HepG2 (cell line): ENCODE measurements around the gene PRR35. TPM values are rescaled to one million over a fixed set of nuclear protein-coding genes. Genes with fewer than 3 reads are reported as not detected.

Experiments
- ARID2 ChIP-seq: sonication (generic); formaldehyde crosslinking; IDR thresholded peaks from 2 replicates; pipeline ENCODE4 v1.8.1; 2022; ENCODE audit warnings: mild to moderate bottlenecking, missing genetic modification reagents, borderline replicate concordance
- ARNTL ChIP-seq: sonication (generic); formaldehyde crosslinking; IDR thresholded peaks from 2 replicates; pipeline ENCODE4 v1.4.0; 2020; ENCODE audit warnings: mild to moderate bottlenecking, missing genetic modification reagents
- CENPX ChIP-seq: sonication (generic); formaldehyde crosslinking; IDR thresholded peaks from 2 replicates; pipeline ENCODE4 v1.9.0; 2021; ENCODE audit warnings: mild to moderate bottlenecking, missing genetic modification reagents, moderate library complexity
- KLF16 ChIP-seq, 2 experiments: sonication (generic) in 1 of 2; formaldehyde crosslinking in 1 of 2; IDR thresholded peaks; 2 replicates each; pipeline versions ENCODE4 v1.6.1 to v1.8.0; 2016 to 2023; ENCODE audit warnings: missing genetic modification reagents in 2 of 2, missing compliant biosample characterization in 1 of 2
- POLR2AphosphoS5 ChIP-seq: IDR thresholded peaks from 2 replicates; pipeline ENCODE4 v1.6.1; 2012; ENCODE audit warnings: low read depth, low read length
- RBFOX2 ChIP-seq: fragments of 200-400 bp; formaldehyde crosslinking; IDR thresholded peaks from 2 replicates; pipeline ENCODE4 v1.6.1; 2017; ENCODE audit warnings: low read depth, mild to moderate bottlenecking, low read length
- SMC3 ChIP-seq: IDR thresholded peaks from 2 replicates; pipeline ENCODE4 v1.6.1; 2011; ENCODE audit warnings: low read length, improper control_type of control experiment
- SRSF4 ChIP-seq: fragments of 200-400 bp; formaldehyde crosslinking; IDR thresholded peaks from one replicate; pipeline ENCODE4 v1.6.1; 2018; ENCODE audit warnings: mild to moderate bottlenecking, low read depth, low read length, moderate library complexity; ENCODE audit not compliant: poor library complexity, severe bottlenecking
- ZNF138 ChIP-seq: sonication (generic); formaldehyde crosslinking; IDR thresholded peaks from 2 replicates; pipeline ENCODE4 v1.5.0; 2020; ENCODE audit warnings: mild to moderate bottlenecking, low read depth, missing genetic modification reagents
- ZNF441 ChIP-seq: sonication (generic); formaldehyde crosslinking; IDR thresholded peaks from 2 replicates; pipeline ENCODE4 v1.7.0; 2021; ENCODE audit warnings: missing genetic modification reagents, borderline replicate concordance
- ZNF446 ChIP-seq: sonication (generic); formaldehyde crosslinking; IDR thresholded peaks from 2 replicates; pipeline ENCODE4 v1.5.0; 2020; ENCODE audit warnings: mild to moderate bottlenecking, missing genetic modification reagents
- polyA plus RNA-seq, 8 experiments: library from polyadenylated mRNA; depleted of rRNA in 3 of 8; stranded (reverse) in 7 of 8; unstranded in 1 of 8; fragments of >200 nt; fragmentation: Illumina TruSeq in 4 of 8; extraction: Trizol in 4 of 8; gene quantifications; 2 replicates each; pipeline versions ENCODE4 v1.2.1 to v1.2.3, GENCODE V29; 2011 to 2016; ENCODE audit warnings: low read depth in 4 of 8, missing spikeins in 1 of 8, mixed read lengths in 1 of 8; ENCODE audit not compliant: insufficient read depth in 1 of 8
- total RNA-seq, 5 experiments: library from RNA; depleted of rRNA; stranded (reverse); fragments of >200 nt; fragmentation: Illumina TruSeq; extraction: Trizol; gene quantifications; 2 replicates each; pipeline ENCODE4 v1.2.3, GENCODE V29; 2016; ENCODE audit warnings: low read depth in 1 of 5
- TF ChIP-seq, protein P1 (sequence below): sonication (generic); formaldehyde crosslinking; IDR thresholded peaks from 2 replicates; pipeline ENCODE4 v1.4.0; 2020; ENCODE audit warnings: missing genetic modification reagents, mild to moderate bottlenecking, borderline replicate concordance
- TF ChIP-seq, protein P2 (sequence below): fragments of 450-650 bp; IDR thresholded peaks from 2 replicates; pipeline ENCODE4 v1.6.1; 2017; ENCODE audit warnings: mild to moderate bottlenecking
- TF ChIP-seq, protein P3 (sequence below): sonication (generic); formaldehyde crosslinking; IDR thresholded peaks from 2 replicates; pipeline ENCODE4 v1.4.0; 2020; ENCODE audit warnings: missing genetic modification reagents
- TF ChIP-seq, protein P4 (sequence below): sonication (generic); formaldehyde crosslinking; IDR thresholded peaks from 2 replicates; pipeline ENCODE4 v1.8.1; 2023; ENCODE audit warnings: mild to moderate bottlenecking, missing genetic modification reagents, borderline replicate concordance
- TF ChIP-seq, protein P5 (sequence below): sonication (generic); formaldehyde crosslinking; conservative IDR thresholded peaks from 2 replicates; pipeline ENCODE4 v1.4.0; 2020; ENCODE audit warnings: missing genetic modification reagents
- TF ChIP-seq, protein P6 (sequence below), 2 experiments: sonication (generic) in 1 of 2; formaldehyde crosslinking in 1 of 2; IDR thresholded peaks; 2 replicates each; pipeline versions ENCODE4 v1.4.0 to v1.6.1; 2018 to 2020; ENCODE audit warnings: missing genetic modification reagents in 2 of 2, borderline replicate concordance in 1 of 2, low read depth in 1 of 2, mild to moderate bottlenecking in 1 of 2, missing biosample characterization in 1 of 2
- TF ChIP-seq, protein P7 (sequence below): sonication (generic); formaldehyde crosslinking; IDR thresholded peaks from 2 replicates; pipeline ENCODE4 v1.4.0; 2020; ENCODE audit warnings: missing genetic modification reagents

PRR35 gene
- total and polyA plus RNA-seq, 2 of the 13 experiments (the other 11 are each of a cell fraction or from before 2014, with no cell fraction given) = 0.07 to 0.16 TPM

DNA sequence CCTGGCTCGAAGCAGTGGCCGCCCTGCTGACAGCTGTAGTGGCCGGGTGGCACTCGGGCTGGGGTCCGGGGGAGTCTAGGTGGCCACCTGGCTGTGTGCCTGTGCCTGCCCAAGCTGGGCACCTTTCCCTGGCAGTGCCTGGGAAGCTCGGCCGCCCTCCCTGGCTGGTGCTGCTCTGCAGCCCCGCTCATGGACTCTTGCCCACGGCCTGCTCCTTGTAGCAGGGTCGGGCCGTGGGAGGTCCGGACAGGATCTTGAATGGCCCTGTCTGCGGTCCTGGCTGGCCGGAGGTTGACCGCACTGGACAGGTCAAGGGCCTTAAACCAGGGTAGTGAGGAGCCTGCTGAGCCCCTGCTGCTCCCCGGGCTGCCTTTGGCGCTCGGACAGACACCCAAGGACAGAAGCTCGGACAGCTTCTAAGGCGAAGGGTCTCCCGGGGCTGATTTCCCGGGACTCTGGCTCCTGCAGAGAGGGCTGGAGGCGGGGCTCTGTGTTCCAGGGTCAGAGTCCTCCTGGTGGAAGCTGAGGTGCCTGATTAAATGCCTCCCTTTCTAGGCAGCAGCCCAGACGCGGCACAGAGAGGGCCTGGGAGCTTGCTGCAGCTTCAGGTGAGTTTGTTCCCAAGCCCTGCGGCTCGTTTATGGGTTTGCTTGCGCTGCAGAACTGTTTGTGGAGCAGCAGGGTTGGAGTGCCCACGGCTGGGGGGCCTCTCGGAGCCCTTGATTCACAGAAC, 26.6 kb upstream of the PRR35 start (continued):
- TF ChIP-seq, protein P1, sequence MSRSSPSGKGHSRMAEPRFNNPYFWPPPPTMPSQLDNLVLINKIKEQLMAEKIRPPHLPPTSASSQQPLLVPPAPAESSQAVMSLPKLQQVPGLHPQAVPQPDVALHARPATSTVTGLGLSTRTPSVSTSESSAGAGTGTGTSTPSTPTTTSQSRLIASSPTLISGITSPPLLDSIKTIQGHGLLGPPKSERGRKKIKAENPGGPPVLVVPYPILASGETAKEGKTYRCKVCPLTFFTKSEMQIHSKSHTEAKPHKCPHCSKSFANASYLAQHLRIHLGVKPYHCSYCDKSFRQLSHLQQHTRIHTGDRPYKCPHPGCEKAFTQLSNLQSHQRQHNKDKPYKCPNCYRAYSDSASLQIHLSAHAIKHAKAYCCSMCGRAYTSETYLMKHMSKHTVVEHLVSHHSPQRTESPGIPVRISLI = no peak
- TF ChIP-seq SRSF4 = no peak
- no peak for TF ChIP-seq SMC3
- TF ChIP-seq, protein P2, sequence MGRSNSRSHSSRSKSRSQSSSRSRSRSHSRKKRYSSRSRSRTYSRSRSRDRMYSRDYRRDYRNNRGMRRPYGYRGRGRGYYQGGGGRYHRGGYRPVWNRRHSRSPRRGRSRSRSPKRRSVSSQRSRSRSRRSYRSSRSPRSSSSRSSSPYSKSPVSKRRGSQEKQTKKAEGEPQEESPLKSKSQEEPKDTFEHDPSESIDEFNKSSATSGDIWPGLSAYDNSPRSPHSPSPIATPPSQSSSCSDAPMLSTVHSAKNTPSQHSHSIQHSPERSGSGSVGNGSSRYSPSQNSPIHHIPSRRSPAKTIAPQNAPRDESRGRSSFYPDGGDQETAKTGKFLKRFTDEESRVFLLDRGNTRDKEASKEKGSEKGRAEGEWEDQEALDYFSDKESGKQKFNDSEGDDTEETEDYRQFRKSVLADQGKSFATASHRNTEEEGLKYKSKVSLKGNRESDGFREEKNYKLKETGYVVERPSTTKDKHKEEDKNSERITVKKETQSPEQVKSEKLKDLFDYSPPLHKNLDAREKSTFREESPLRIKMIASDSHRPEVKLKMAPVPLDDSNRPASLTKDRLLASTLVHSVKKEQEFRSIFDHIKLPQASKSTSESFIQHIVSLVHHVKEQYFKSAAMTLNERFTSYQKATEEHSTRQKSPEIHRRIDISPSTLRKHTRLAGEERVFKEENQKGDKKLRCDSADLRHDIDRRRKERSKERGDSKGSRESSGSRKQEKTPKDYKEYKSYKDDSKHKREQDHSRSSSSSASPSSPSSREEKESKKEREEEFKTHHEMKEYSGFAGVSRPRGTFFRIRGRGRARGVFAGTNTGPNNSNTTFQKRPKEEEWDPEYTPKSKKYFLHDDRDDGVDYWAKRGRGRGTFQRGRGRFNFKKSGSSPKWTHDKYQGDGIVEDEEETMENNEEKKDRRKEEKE = no peak
- TF ChIP-seq KLF16 (CRISPR knock-in tag; IDR thresholded peaks at IDR 0.05) = 0 out of 4 replicates have a peak, but pooled peaks of 1 of the 2 experiments have one; percentile 39
- TF ChIP-seq, protein P3, sequence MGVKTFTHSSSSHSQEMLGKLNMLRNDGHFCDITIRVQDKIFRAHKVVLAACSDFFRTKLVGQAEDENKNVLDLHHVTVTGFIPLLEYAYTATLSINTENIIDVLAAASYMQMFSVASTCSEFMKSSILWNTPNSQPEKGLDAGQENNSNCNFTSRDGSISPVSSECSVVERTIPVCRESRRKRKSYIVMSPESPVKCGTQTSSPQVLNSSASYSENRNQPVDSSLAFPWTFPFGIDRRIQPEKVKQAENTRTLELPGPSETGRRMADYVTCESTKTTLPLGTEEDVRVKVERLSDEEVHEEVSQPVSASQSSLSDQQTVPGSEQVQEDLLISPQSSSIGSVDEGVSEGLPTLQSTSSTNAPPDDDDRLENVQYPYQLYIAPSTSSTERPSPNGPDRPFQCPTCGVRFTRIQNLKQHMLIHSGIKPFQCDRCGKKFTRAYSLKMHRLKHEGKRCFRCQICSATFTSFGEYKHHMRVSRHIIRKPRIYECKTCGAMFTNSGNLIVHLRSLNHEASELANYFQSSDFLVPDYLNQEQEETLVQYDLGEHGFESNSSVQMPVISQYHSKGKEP (CRISPR knock-in tag) = no peak
- TF ChIP-seq ZNF441 (CRISPR knock-in tag) = no peak
- TF ChIP-seq RBFOX2 = peak; percentile 49; the same call in 1 of the 2 replicates
- TF ChIP-seq, protein P4, sequence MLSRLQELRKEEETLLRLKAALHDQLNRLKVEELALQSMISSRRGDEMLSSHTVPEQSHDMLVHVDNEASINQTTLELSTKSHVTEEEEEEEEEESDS (CRISPR knock-in tag) = no peak
- TF ChIP-seq, protein P5, sequence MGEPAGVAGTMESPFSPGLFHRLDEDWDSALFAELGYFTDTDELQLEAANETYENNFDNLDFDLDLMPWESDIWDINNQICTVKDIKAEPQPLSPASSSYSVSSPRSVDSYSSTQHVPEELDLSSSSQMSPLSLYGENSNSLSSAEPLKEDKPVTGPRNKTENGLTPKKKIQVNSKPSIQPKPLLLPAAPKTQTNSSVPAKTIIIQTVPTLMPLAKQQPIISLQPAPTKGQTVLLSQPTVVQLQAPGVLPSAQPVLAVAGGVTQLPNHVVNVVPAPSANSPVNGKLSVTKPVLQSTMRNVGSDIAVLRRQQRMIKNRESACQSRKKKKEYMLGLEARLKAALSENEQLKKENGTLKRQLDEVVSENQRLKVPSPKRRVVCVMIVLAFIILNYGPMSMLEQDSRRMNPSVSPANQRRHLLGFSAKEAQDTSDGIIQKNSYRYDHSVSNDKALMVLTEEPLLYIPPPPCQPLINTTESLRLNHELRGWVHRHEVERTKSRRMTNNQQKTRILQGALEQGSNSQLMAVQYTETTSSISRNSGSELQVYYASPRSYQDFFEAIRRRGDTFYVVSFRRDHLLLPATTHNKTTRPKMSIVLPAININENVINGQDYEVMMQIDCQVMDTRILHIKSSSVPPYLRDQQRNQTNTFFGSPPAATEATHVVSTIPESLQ (CRISPR knock-in tag) = no peak
- TF ChIP-seq, protein P6, sequence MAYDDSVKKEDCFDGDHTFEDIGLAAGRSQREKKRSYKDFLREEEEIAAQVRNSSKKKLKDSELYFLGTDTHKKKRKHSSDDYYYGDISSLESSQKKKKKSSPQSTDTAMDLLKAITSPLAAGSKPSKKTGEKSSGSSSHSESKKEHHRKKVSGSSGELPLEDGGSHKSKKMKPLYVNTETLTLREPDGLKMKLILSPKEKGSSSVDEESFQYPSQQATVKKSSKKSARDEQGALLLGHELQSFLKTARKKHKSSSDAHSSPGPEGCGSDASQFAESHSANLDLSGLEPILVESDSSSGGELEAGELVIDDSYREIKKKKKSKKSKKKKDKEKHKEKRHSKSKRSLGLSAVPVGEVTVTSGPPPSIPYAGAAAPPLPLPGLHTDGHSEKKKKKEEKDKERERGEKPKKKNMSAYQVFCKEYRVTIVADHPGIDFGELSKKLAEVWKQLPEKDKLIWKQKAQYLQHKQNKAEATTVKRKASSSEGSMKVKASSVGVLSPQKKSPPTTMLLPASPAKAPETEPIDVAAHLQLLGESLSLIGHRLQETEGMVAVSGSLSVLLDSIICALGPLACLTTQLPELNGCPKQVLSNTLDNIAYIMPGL (CRISPR knock-in tag; IDR thresholded peaks at IDR 0.05; ENCODE audit: borderline replicate concordance in 1 of 2, low read depth in 1 of 2) = peak; percentile 21 to 45; a peak in 1 of 4 replicates
- TF ChIP-seq, protein P7, sequence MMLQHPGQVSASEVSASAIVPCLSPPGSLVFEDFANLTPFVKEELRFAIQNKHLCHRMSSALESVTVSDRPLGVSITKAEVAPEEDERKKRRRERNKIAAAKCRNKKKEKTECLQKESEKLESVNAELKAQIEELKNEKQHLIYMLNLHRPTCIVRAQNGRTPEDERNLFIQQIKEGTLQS = no peak
- no peak for TF ChIP-seq CENPX (CRISPR knock-in tag)
- no peak for TF ChIP-seq ARID2 (CRISPR knock-in tag)
- TF ChIP-seq ARNTL (CRISPR knock-in tag) = 0 out of 2 replicates have a peak, but pooled peaks have one; percentile 26
- peak; percentile 62 for TF ChIP-seq POLR2AphosphoS5
- no peak for TF ChIP-seq ZNF446 (CRISPR knock-in tag)
- no peak for TF ChIP-seq ZNF138
